Sigmoid colon (tissue), 4 donors: ENCODE results near the gene PCSK2.

Source experiments
- CTCF ChIP-seq, 4 experiments: fragments of 450-650 bp in 3 of 4; fragments of 200-600 bp in 1 of 4; IDR thresholded peaks; one replicate each; pipeline ENCODE4 v1.5.1; 2016 to 2019; ENCODE audit warnings: antibody characterized with exemption in 4 of 4, mild to moderate bottlenecking in 3 of 4, moderate library complexity in 2 of 4
- POLR2A ChIP-seq, 2 donors: fragments of 450-650 bp; IDR thresholded peaks; one replicate each; pipeline ENCODE4 v1.6.1; 2016; ENCODE audit warnings: antibody characterized with exemption in 2 of 2, mild to moderate bottlenecking in 2 of 2, moderate library complexity in 2 of 2
- POLR2AphosphoS5 ChIP-seq, 4 donors: sonication (generic); formaldehyde crosslinking; IDR thresholded peaks; one replicate each; pipeline ENCODE4 v1.6.1; 2017; ENCODE audit warnings: antibody characterized with exemption in 4 of 4

GRCh38 chr20:17380801-17381200, 154.0 kb downstream of the PCSK2 start:
- TF ChIP-seq CTCF (IDR thresholded peaks at IDR 0.05): no peak
- TF ChIP-seq POLR2A (IDR thresholded peaks at IDR 0.05): no peak
- no peak for TF ChIP-seq POLR2AphosphoS5 (IDR thresholded peaks at IDR 0.05)
